ENCODE data around the gene ANAPC2.

DNA sequence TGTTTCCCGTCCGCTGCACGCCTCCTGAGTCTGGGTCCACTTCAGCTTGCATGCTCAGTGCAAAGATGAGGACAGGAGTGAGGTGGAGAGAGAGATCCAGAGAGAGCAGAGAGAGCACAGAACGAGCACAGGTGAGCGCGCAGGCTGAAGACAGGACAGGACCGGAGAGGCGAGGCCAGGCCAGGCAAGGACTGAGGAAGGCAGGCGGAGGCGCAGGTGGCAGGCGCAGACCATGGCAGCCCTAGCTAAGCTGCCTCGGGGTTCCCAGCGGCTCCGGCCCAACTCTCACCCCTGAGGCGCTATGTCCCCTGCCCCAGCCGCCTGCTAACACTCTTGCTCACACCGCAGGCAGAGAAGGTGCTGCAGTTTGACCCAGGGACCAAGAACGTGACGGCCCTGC lies 39.7 kb downstream of the ANAPC2 start:
- TF ChIP-seq CTCF (conservative IDR thresholded peaks at IDR 0.05): no peak
- no peak for TF ChIP-seq EZH2 (IDR thresholded peaks at IDR 0.05; ENCODE audit: low read depth)

Data from PC-9 (cell line).